ENCODE data around the gene PITPNC1. TPM values are rescaled to one million over a fixed set of nuclear protein-coding genes. Genes with fewer than 3 reads are reported as not detected.

PITPNC1 gene
- polyA plus RNA-seq, 1 of the 3 experiments (the other 2 are of a cell fraction) = 18.4 TPM

- TF ChIP-seq EZH2phosphoT487 (IDR thresholded peaks at IDR 0.05; ENCODE audit: borderline replicate concordance, low read depth) = no peak
- TF ChIP-seq ELF1 (IDR thresholded peaks at IDR 0.05) = no peak
- no peak; the same call in 1 of the 2 replicates for TF ChIP-seq MXI1 (IDR thresholded peaks at IDR 0.05; ENCODE audit: low read depth, low read length)
- no peak for TF ChIP-seq GATA2 (CRISPR knock-in tag; IDR thresholded peaks at IDR 0.05)
- no peak for TF ChIP-seq YY1 (IDR thresholded peaks at IDR 0.05; ENCODE audit: low read depth)
- no peak for TF ChIP-seq FOXJ3 (CRISPR knock-in tag; IDR thresholded peaks at IDR 0.05)
- 0 out of 2 replicates have a peak, but pooled peaks have one; percentile 2 for TF ChIP-seq NRF1 (IDR thresholded peaks at IDR 0.05; ENCODE audit: low read depth, low read length)
- TF ChIP-seq SIN3A (IDR thresholded peaks at IDR 0.05; ENCODE audit: borderline replicate concordance, low read depth, low read length) = peak; percentile 75; the same call in 1 of the 2 replicates
- no peak; the same call in 1 of the 2 replicates for TF ChIP-seq RXRA (IDR thresholded peaks at IDR 0.05; ENCODE audit: borderline replicate concordance, low read depth)
- no peak for TF ChIP-seq MAX (IDR thresholded peaks at IDR 0.05; ENCODE audit: low read depth)
- TF ChIP-seq FOSL2 (IDR thresholded peaks at IDR 0.05; ENCODE audit: borderline replicate concordance, low read depth) = no peak
- no peak for TF ChIP-seq USF1 (IDR thresholded peaks at IDR 0.05; ENCODE audit: borderline replicate concordance, low read depth)
- no peak for TF ChIP-seq FOXM1 (IDR thresholded peaks at IDR 0.05; ENCODE audit: low read depth)
- peak; percentile 56 for TF ChIP-seq CHD2 (IDR thresholded peaks at IDR 0.05; ENCODE audit: low read length, partially characterized antibody)
- no peak for TF ChIP-seq IRF3 (IDR thresholded peaks at IDR 0.05; ENCODE audit: low read depth, low read length)
- TF ChIP-seq RAD21 (IDR thresholded peaks at IDR 0.05; ENCODE audit: low read length) = peak; percentile 96
- TF ChIP-seq MEF2A (IDR thresholded peaks at IDR 0.05; ENCODE audit: borderline replicate concordance, low read depth) = no peak
- peak; percentile 99 for TF ChIP-seq CTCF (IDR thresholded peaks at IDR 0.05)
- TF ChIP-seq EP300 (IDR thresholded peaks at IDR 0.05; ENCODE audit: borderline replicate concordance in 1 of 2, low read depth in 1 of 2, low read length in 1 of 2) = no peak
- no peak for TF ChIP-seq NFIC (IDR thresholded peaks at IDR 0.05; ENCODE audit: borderline replicate concordance)
- TF ChIP-seq REST (IDR thresholded peaks at IDR 0.05; ENCODE audit: low read depth, low read length) = no peak
- TF ChIP-seq TEAD4 (IDR thresholded peaks at IDR 0.05; ENCODE audit: borderline replicate concordance, insufficient read depth) = no peak
Observed at GRCh38 chr17:67374329-67375053, 2.6 kb upstream of the PITPNC1 start (continued).
